H1 (cell line): ENCODE results near the gene CPSF4. TPM values are rescaled to one million over a fixed set of nuclear protein-coding genes. Genes with fewer than 3 reads are reported as not detected.

Source experiments
- CTCF ChIA-PET: fragments of 300-600 bp; sonication (Branson Sonifier 250); formaldehyde crosslinking; loops from one replicate; lab custom pipeline; 2021; ENCODE audit not compliant: partially characterized antibody; lab: Charles Lee
- POLR2A ChIA-PET: fragments of 300-600 bp; sonication (Branson Sonifier 250); formaldehyde crosslinking; loops from one replicate; lab custom pipeline; 2021; ENCODE audit warnings: inconsistent platforms; ENCODE audit not compliant: partially characterized antibody; lab: Charles Lee
- DNase-seq, 2 experiments: peaks; one replicate each; pipeline versions ENCODE4 v3.0.0 to v3.0.0-alpha.2; 2010 to 2022; ENCODE audit warnings: low spot score in 2 of 2, low read depth in 1 of 2, mixed read lengths in 1 of 2
- FAIRE-seq: peaks from 2 replicates; lab custom pipeline; 2011; peaks lifted over from hg19 to GRCh38; lab: Jason Lieb, UNC
- H2AFZ ChIP-seq: 2 replicates; pipeline ENCODE4 v1.8.1; 2012; ENCODE audit warnings: low read length, inconsistent platforms
- H2AK5ac ChIP-seq: 2 replicates; pipeline ENCODE4 v1.6.1; 2013; ENCODE audit warnings: low read depth, low read length
- H2BK120ac ChIP-seq: replicated peaks from 2 replicates; pipeline ENCODE3; 2013; ENCODE audit warnings: low read depth, low read length, inconsistent platforms
- H2BK12ac ChIP-seq: 2 replicates; pipeline ENCODE4 v1.6.1; 2013; ENCODE audit warnings: low read depth, low read length
- H2BK15ac ChIP-seq: 2 replicates; pipeline ENCODE4 v1.6.1; 2013; ENCODE audit warnings: low read length
- H2BK20ac ChIP-seq: 2 replicates; pipeline ENCODE4 v1.6.1; 2013; ENCODE audit warnings: low read length
- H2BK5ac ChIP-seq: 2 replicates; pipeline ENCODE4 v1.6.1; 2013; ENCODE audit warnings: low read depth, low read length
- H3K14ac ChIP-seq: 2 replicates; pipeline ENCODE4 v1.6.1; 2013; ENCODE audit warnings: inconsistent platforms; ENCODE audit not compliant: insufficient read length
- H3K18ac ChIP-seq: 2 replicates; pipeline ENCODE4 v1.6.1; 2013; ENCODE audit warnings: low read length; ENCODE audit errors: extremely low read depth
- H3K23ac ChIP-seq: 2 replicates; pipeline ENCODE4 v1.6.1; 2013; ENCODE audit warnings: inconsistent platforms; ENCODE audit not compliant: insufficient read length
- H3K23me2 ChIP-seq: 2 replicates; pipeline ENCODE4 v1.6.1; 2013; ENCODE audit warnings: low read depth, low read length
- H3K27ac ChIP-seq: 2 replicates; pipeline ENCODE4 v1.6.1; 2011; ENCODE audit warnings: low read depth, low read length, inconsistent platforms
- H3K27me3 ChIP-seq, 4 experiments: replicated peaks in 1 of 4; 1 replicate in 1 of 4; 2 replicates in 3 of 4; pipeline versions ENCODE4 v1.6.1 to v1.8.1; 2011 to 2013; ENCODE audit warnings: low read length in 3 of 4, mild to moderate bottlenecking in 3 of 4, inconsistent platforms in 2 of 4, mixed read lengths in 2 of 4, moderate library complexity in 1 of 4; ENCODE audit not compliant: control insufficient read depth in 3 of 4, insufficient read depth in 3 of 4; ENCODE audit errors: extremely low read depth in 1 of 4
- H3K36me3 ChIP-seq, 4 experiments: 2 replicates each; pipeline versions ENCODE4 v1.6.1 to v1.8.1; 2011 to 2013; ENCODE audit warnings: mild to moderate bottlenecking in 4 of 4, low read length in 3 of 4, moderate library complexity in 2 of 4, control low read depth in 1 of 4, inconsistent platforms in 1 of 4; ENCODE audit not compliant: insufficient read depth in 4 of 4, control insufficient read depth in 2 of 4
- H3K4ac ChIP-seq: replicated peaks from 2 replicates; pipeline ENCODE3; 2013; ENCODE audit warnings: low read length, low read depth, mixed read lengths, inconsistent platforms; ENCODE audit not compliant: insufficient read length
- H3K4me1 ChIP-seq, 4 experiments: replicated peaks in 1 of 4; 1 replicate in 1 of 4; 2 replicates in 3 of 4; pipeline versions ENCODE4 v1.6.1 to v1.8.1; 2011 to 2013; ENCODE audit warnings: low read length in 3 of 4, inconsistent platforms in 2 of 4, mixed read lengths in 1 of 4; ENCODE audit not compliant: insufficient read depth in 4 of 4, control insufficient read depth in 3 of 4
- H3K4me2 ChIP-seq, 2 experiments: 2 replicates each; pipeline versions ENCODE4 v1.6.1 to v1.8.1; 2011 to 2013; ENCODE audit warnings: low read depth in 2 of 2, low read length in 2 of 2, control low read depth in 1 of 2, inconsistent platforms in 1 of 2, mild to moderate bottlenecking in 1 of 2; ENCODE audit not compliant: insufficient read depth in 1 of 2
- H3K4me3 ChIP-seq, 4 experiments: fragments of 200-600, 300-600 bp in 1 of 4; sonication (generic), shearing (Covaris generic), sonication (Bioruptor Twin) in 1 of 4; 2 replicates each; pipeline versions ENCODE4 v1.5.1 to v1.8.1; 2011 to 2016; ENCODE audit warnings: low read length in 4 of 4, low read depth in 3 of 4, control low read depth in 2 of 4, inconsistent platforms in 2 of 4, mild to moderate bottlenecking in 2 of 4, mixed read lengths in 1 of 4, moderate library complexity in 1 of 4; ENCODE audit not compliant: insufficient read depth in 2 of 4; ENCODE audit errors: extremely low read depth in 1 of 4
- H3K56ac ChIP-seq: replicated peaks from 2 replicates; pipeline ENCODE3; 2013; ENCODE audit warnings: low read depth, mild to moderate bottlenecking, mixed read lengths, low read length, inconsistent platforms; ENCODE audit not compliant: insufficient read length
- H3K79me1 ChIP-seq: 2 replicates; pipeline ENCODE4 v1.6.1; 2013; ENCODE audit warnings: low read depth, low read length, control low read depth
- H3K79me2 ChIP-seq, 2 experiments: 2 replicates each; pipeline versions ENCODE4 v1.6.1 to v1.8.1; 2012 to 2013; ENCODE audit warnings: low read length in 2 of 2, mild to moderate bottlenecking in 2 of 2, inconsistent platforms in 1 of 2; ENCODE audit not compliant: insufficient read depth in 2 of 2, control insufficient read depth in 1 of 2
- H3K9ac ChIP-seq, 4 experiments: replicated peaks in 1 of 4; 1 replicate in 1 of 4; 2 replicates in 3 of 4; pipeline versions ENCODE4 v1.6.1 to v1.8.1; 2011 to 2013; ENCODE audit warnings: low read depth in 3 of 4, low read length in 3 of 4, control low read depth in 2 of 4, mild to moderate bottlenecking in 2 of 4, moderate library complexity in 2 of 4, inconsistent platforms in 1 of 4; ENCODE audit errors: extremely low read depth in 1 of 4
- H3K9me3 ChIP-seq, 2 experiments: 2 replicates each; pipeline versions ENCODE4 v1.6.1 to v1.8.1; 2012 to 2013; ENCODE audit warnings: mild to moderate bottlenecking in 2 of 2, moderate library complexity in 2 of 2, control low read depth in 1 of 2, inconsistent platforms in 1 of 2, low read depth in 1 of 2, low read length in 1 of 2, mixed read lengths in 1 of 2; ENCODE audit not compliant: insufficient read depth in 2 of 2
- H4K20me1 ChIP-seq, 2 experiments: replicated peaks in 1 of 2; 2 replicates each; pipeline versions ENCODE3 to v1.8.1; 2011 to 2013; ENCODE audit warnings: inconsistent platforms in 2 of 2, low read length in 2 of 2, mild to moderate bottlenecking in 1 of 2; ENCODE audit not compliant: insufficient read depth in 2 of 2, control insufficient read depth in 1 of 2
- H4K5ac ChIP-seq: 2 replicates; pipeline ENCODE4 v1.6.1; 2013; ENCODE audit warnings: low read length, low read depth, mixed read lengths, inconsistent platforms; ENCODE audit not compliant: insufficient read length
- H4K8ac ChIP-seq: 2 replicates; pipeline ENCODE4 v1.8.0; 2013; ENCODE audit warnings: mild to moderate bottlenecking, moderate library complexity, low read length, inconsistent platforms; ENCODE audit not compliant: insufficient read depth; ENCODE audit errors: extremely low read depth
- H4K91ac ChIP-seq: replicated peaks from 2 replicates; pipeline ENCODE3; 2013; ENCODE audit warnings: low read length, mixed read lengths, inconsistent platforms; ENCODE audit not compliant: insufficient read length
- EGR1 ChIP-seq: IDR thresholded peaks from 2 replicates; pipeline ENCODE4 v1.6.1; 2011; ENCODE audit warnings: low read depth, low read length, borderline replicate concordance
- EP300 ChIP-seq, 2 experiments: IDR thresholded peaks; 1 replicate in 1 of 2; 2 replicates in 1 of 2; pipeline ENCODE4 v1.6.1; 2011 to 2012; ENCODE audit warnings: low read depth in 2 of 2, low read length in 2 of 2, mild to moderate bottlenecking in 2 of 2, borderline replicate concordance in 1 of 2, inconsistent platforms in 1 of 2, moderate library complexity in 1 of 2
- HDAC2 ChIP-seq, 2 experiments: fragments of 300-600 bp in 1 of 2; sonication (generic) in 1 of 2; IDR thresholded peaks; 2 replicates each; pipeline ENCODE4 v1.6.1; 2011 to 2012; ENCODE audit warnings: low read depth in 2 of 2, low read length in 2 of 2, mild to moderate bottlenecking in 2 of 2, moderate library complexity in 2 of 2, borderline replicate concordance in 1 of 2, inconsistent platforms in 1 of 2
- POLR2A ChIP-seq, 2 experiments: IDR thresholded peaks; 1 replicate in 1 of 2; 2 replicates in 1 of 2; pipeline ENCODE4 v1.6.1; 2011; ENCODE audit warnings: low read depth in 2 of 2, low read length in 2 of 2, mild to moderate bottlenecking in 2 of 2; ENCODE audit errors: control extremely low read depth in 1 of 2
- POLR2AphosphoS5 ChIP-seq: IDR thresholded peaks from 2 replicates; pipeline ENCODE4 v1.6.1; 2011; ENCODE audit warnings: low read depth, low read length
- SAP30 ChIP-seq: fragments of 300-600 bp; sonication (generic); IDR thresholded peaks from 2 replicates; pipeline ENCODE4 v1.7.1; 2012; ENCODE audit warnings: low read length, moderate library complexity, mild to moderate bottlenecking, inconsistent platforms; ENCODE audit not compliant: insufficient read depth, insufficient replicate concordance
- SIN3A ChIP-seq, 2 experiments: IDR thresholded peaks in 1 of 2; conservative IDR thresholded peaks in 1 of 2; 2 replicates each; pipeline ENCODE4 v1.6.1; 2011 to 2012; ENCODE audit warnings: low read length in 2 of 2, improper control_type of control experiment in 1 of 2, low read depth in 1 of 2, mild to moderate bottlenecking in 1 of 2
- SIX5 ChIP-seq: IDR thresholded peaks from 2 replicates; pipeline ENCODE4 v1.6.1; 2011; ENCODE audit warnings: mild to moderate bottlenecking, low read depth, low read length
- SP4 ChIP-seq: IDR thresholded peaks from 2 replicates; pipeline ENCODE4 v1.6.1; 2012; ENCODE audit warnings: low read length, inconsistent platforms
- WGBS, 2 experiments: shearing (Covaris generic) in 1 of 2; methylation state at CpG; one replicate each; pipeline versions ENCODE4 v1.1.6 to v1.1.7; 2013 to 2015; ENCODE audit warnings: low lambda C conversion rate in 2 of 2, mixed read lengths in 2 of 2, inconsistent platforms in 1 of 2, low coverage in 1 of 2, missing lambda C conversion rate in 1 of 2; ENCODE audit not compliant: insufficient replicate concordance in 2 of 2, insufficient coverage in 1 of 2, insufficient read length in 1 of 2; ENCODE audit errors: extremely low coverage in 1 of 2, missing lambda C conversion rate in 1 of 2; 5-methylcytosine and 5-hydroxymethylcytosine counted together
- polyA plus RNA-seq, 7 experiments: library from polyadenylated mRNA; depleted of rRNA in 3 of 7; stranded (reverse) in 5 of 7; unstranded in 2 of 7; fragments of >200 nt in 5 of 7; fragments of 200-250 nt in 2 of 7; gene quantifications; 1 replicate in 5 of 7; 2 replicates in 1 of 7; 4 replicates in 1 of 7; pipeline versions ENCODE4 v1.2.1 to v1.2.3, GENCODE V29; 2011 to 2013; ENCODE audit warnings: missing spikeins in 2 of 7, mixed read lengths in 2 of 7
- total RNA-seq: library from RNA; stranded (reverse); fragmentation: NEBNext Ultra II Directional; extraction: Animal tissue kit (Norgen Biotek cat#: 25700); gene quantifications from 2 replicates; pipeline ENCODE4 v1.2.1, GENCODE V29; 2021
- TF ChIP-seq, protein P1 (sequence below): IDR thresholded peaks from 2 replicates; pipeline ENCODE4 v1.6.1; 2012; ENCODE audit warnings: inconsistent platforms
- TF ChIP-seq, protein P2 (sequence below): IDR thresholded peaks from 2 replicates; pipeline ENCODE4 v1.6.1; 2011; ENCODE audit warnings: low read length, improper control_type of control experiment

Gene CPSF4
- total and polyA plus RNA-seq, 2 of the 8 experiments (the other 6 are each of a cell fraction or from before 2014, with no cell fraction given) = 77.5 to 103 TPM

DNA sequence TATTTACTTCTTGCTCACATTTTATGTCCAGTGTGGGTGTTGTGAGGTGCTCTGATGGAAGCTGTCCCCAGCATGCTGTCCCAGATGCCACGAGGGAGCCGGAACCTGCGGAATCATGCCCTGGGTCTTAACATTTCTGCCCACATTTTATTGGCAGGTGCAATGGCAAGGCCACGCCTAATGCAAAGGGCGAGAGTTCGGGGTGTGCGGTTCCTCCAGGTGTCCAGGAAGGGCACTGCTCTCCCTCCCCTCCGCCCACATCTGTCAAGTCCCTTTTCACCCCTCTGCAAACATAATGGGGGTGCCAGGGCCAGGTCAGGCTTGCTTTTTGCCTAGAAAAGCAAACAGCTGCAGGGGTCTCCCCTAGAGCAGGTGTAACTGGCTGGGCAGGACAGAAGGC lies 46.7 kb upstream of the CPSF4 start:
- H2BK12ac ChIP-seq = no peak overlapping the region
- 0 out of 2 replicates have a peak overlapping the region, but pooled peaks have one; percentile 90 for H2BK5ac ChIP-seq
- no peak overlapping the region for H2BK20ac ChIP-seq
- H2BK15ac ChIP-seq = no peak overlapping the region
- H3K27ac ChIP-seq = no peak overlapping the region
- H3K9ac ChIP-seq = peak overlapping the region in 2 of 4 experiments; percentile 61 to 62; a peak in 2 of 7 replicates
- FAIRE-seq = no peak
- H3K36me3 ChIP-seq = peaks cover 6 to 48% (median 22%) of the 10 kb centered on the region in 4 experiments
- peaks cover 2 to 12% (median 5%) of the 10 kb centered on the region in 4 experiments; a peak in 6 of 7 replicates for H3K4me1 ChIP-seq
- H4K8ac ChIP-seq = no peak overlapping the region
- no peaks in the 10 kb centered on the region for H3K79me1 ChIP-seq
- H3K56ac ChIP-seq = no peak overlapping the region
- CTCF ChIA-PET = interaction anchor here (1.0 to 7.1 kb wide), 5 partner anchors 15 to 78 kb away, joined by 3 to 40 read pairs (median 5); partner anchors contain the start of gene BUD31
- H3K9me3 ChIP-seq = no peaks in the 10 kb centered on the region
- H4K20me1 ChIP-seq = peaks cover 8 to 9% of the 10 kb centered on the region in 2 experiments
- WGBS, 2 experiments = 82% methylated on average over 8 of the region's 8 CpGs; no CpG with 5 or more reads in 1 of the 2 experiments
- no peak overlapping the region for H3K4ac ChIP-seq
- H2BK120ac ChIP-seq = no peak overlapping the region
- H3K14ac ChIP-seq = no peak overlapping the region
- no peak overlapping the region; the same call in 1 of the 2 replicates for H2AFZ ChIP-seq
- POLR2A ChIA-PET = interaction anchor here (0.9 to 7.9 kb wide), 9 partner anchors 9 to 47 kb away, joined by 3 to 150 read pairs (median 18); partner anchors contain the start of genes ARPC1B, BUD31, CPSF4 and PDAP1
- peak overlapping the region; percentile 31 to 70 (median 62); a peak in 7 of 8 replicates for H3K4me3 ChIP-seq
- H3K4me2 ChIP-seq = peak overlapping the region; percentile 55 to 84
- DNase-seq = no peak
- H2AK5ac ChIP-seq = no peak overlapping the region
- H3K79me2 ChIP-seq = no peaks in the 10 kb centered on the region
- H4K5ac ChIP-seq = no peak overlapping the region
- H3K27me3 ChIP-seq = no peaks in the 10 kb centered on the region
- H3K23ac ChIP-seq = no peak overlapping the region
- H4K91ac ChIP-seq = no peak overlapping the region
- H3K23me2 ChIP-seq = peaks cover 4% of the 10 kb centered on the region; the same call in 1 of the 2 replicates
- no peak overlapping the region for H3K18ac ChIP-seq
- TF ChIP-seq EGR1 = no peak
- no peak for TF ChIP-seq POLR2A (IDR thresholded peaks at IDR 0.05; ENCODE audit: control extremely low read depth in 1 of 2, low read depth in 2 of 2, low read length in 2 of 2)
- TF ChIP-seq EP300 (IDR thresholded peaks at IDR 0.05; ENCODE audit: borderline replicate concordance in 1 of 2, low read depth in 2 of 2, low read length in 2 of 2) = no peak
- TF ChIP-seq, protein P1, sequence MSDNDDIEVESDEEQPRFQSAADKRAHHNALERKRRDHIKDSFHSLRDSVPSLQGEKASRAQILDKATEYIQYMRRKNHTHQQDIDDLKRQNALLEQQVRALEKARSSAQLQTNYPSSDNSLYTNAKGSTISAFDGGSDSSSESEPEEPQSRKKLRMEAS = no peak
- no peak for TF ChIP-seq POLR2AphosphoS5
- no peak for TF ChIP-seq SAP30
- TF ChIP-seq HDAC2 (IDR thresholded peaks at IDR 0.05; ENCODE audit: borderline replicate concordance in 1 of 2, low read depth in 2 of 2, low read length in 2 of 2) = no peak
- TF ChIP-seq, protein P2, sequence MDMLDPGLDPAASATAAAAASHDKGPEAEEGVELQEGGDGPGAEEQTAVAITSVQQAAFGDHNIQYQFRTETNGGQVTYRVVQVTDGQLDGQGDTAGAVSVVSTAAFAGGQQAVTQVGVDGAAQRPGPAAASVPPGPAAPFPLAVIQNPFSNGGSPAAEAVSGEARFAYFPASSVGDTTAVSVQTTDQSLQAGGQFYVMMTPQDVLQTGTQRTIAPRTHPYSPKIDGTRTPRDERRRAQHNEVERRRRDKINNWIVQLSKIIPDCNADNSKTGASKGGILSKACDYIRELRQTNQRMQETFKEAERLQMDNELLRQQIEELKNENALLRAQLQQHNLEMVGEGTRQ = no peak
- no peak for TF ChIP-seq SIN3A (conservative IDR thresholded peaks at IDR 0.05 in 1 of 2, IDR thresholded peaks at IDR 0.05 in 1 of 2; ENCODE audit: low read depth in 1 of 2, low read length in 2 of 2)
- no peak for TF ChIP-seq SIX5
- no peak for TF ChIP-seq SP4
